HPDE6-E6E7 (cell line): ENCODE results near the gene TMEM63A.
"Not testable (repeated sequence)": the region's sequence is repeated elsewhere in the genome, so short reads cannot be mapped to it uniquely, and the experiment has no call there.

Source experiments
- DNase-seq: peaks from one replicate; pipeline ENCODE4 v3.0.0; 2011; ENCODE audit warnings: missing footprints; ENCODE audit errors: extremely low spot score

The TMEM63A gene

GRCh38 chr1:225845571-225846259 lies 36.5 kb downstream of the TMEM63A start:
- peak; percentile 42 for DNase-seq

GRCh38 chr1:225845097-225845496 lies 37.1 kb downstream of the TMEM63A start:
- no peak for DNase-seq

GRCh38 chr1:225844236-225845061 lies 37.7 kb downstream of the TMEM63A start:
- DNase-seq = no peak

- DNase-seq = no peak
Measured at GRCh38 chr1:225843426-225843795, 38.8 kb downstream of the TMEM63A start.

- DNase-seq = no peak
Measured at GRCh38 chr1:225842788-225843425, 39.3 kb downstream of the TMEM63A start.

GRCh38 chr1:225842074-225842473 lies 40.1 kb downstream of the TMEM63A start:
- DNase-seq = no peak

- no peak for DNase-seq
Measured at GRCh38 chr1:225840713-225841112, 41.5 kb downstream of the TMEM63A start.

- no peak for DNase-seq
Measured at GRCh38 chr1:225840223-225840610, 42.0 kb downstream of the TMEM63A start.

- no peak for DNase-seq
Measured at GRCh38 chr1:225838793-225839192, 43.4 kb downstream of the TMEM63A start.

- not testable (repeated sequence) for DNase-seq
Measured at GRCh38 chr1:225836296-225836695, 45.9 kb downstream of the TMEM63A start.

- no peak for DNase-seq
Measured at GRCh38 chr1:225835856-225836255, 46.3 kb downstream of the TMEM63A start.

- no peak for DNase-seq
Measured at GRCh38 chr1:225834417-225835329, 47.5 kb downstream of the TMEM63A start.

- DNase-seq = no peak
Measured at GRCh38 chr1:225830841-225831240, 51.3 kb downstream of the TMEM63A start.

GRCh38 chr1:225828706-225829345 lies 53.4 kb downstream of the TMEM63A start:
- no peak for DNase-seq

GRCh38 chr1:225827076-225827475 lies 55.1 kb downstream of the TMEM63A start:
- DNase-seq = no peak

- DNase-seq = no peak
Measured at GRCh38 chr1:225825607-225826007, 56.6 kb downstream of the TMEM63A start.

GRCh38 chr1:225825078-225825477 lies 57.1 kb downstream of the TMEM63A start:
- DNase-seq = no peak

- no peak for DNase-seq
Measured at GRCh38 chr1:225824533-225824941, 57.6 kb downstream of the TMEM63A start.

- DNase-seq = no peak
Measured at GRCh38 chr1:225823811-225824261, 58.3 kb downstream of the TMEM63A start.

GRCh38 chr1:225822655-225823403 lies 59.4 kb downstream of the TMEM63A start:
- DNase-seq = no peak
